ENCODE data around the gene RUNDC3A. TPM values are rescaled to one million over a fixed set of nuclear protein-coding genes. Genes with fewer than 3 reads are reported as not detected.

The RUNDC3A gene
- total and polyA plus RNA-seq, 2 of the 13 experiments (the other 11 are each of a cell fraction or from before 2014, with no cell fraction given) = 0.25 TPM; not detected in 1

DNA sequence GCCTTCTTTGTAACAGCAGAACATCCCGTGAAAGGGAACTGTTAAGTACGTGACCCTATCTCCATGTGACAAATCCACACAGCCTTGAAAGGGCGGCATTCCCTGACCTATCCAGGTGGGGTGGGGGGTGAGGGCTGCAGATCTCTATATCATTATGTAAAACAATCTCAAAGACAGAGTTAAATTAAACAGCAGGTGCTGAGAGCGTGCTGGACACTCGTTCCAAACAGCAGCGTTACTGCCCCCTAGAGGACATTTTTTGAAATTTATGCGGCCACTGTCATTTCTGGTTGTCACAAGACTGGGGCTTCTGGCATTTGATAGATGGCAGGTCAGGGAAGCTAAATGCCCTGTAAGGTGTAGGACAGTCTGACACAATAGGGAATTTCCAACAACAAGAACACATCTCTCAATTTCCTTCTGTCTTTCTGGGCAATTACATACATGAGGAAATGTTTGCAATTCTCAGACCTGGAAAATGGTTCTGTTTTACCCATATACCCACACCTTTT, 22.9 kb downstream of the RUNDC3A start:
- Histone ChIP-seq H3K4me2 (ENCODE audit: low read depth, low read length) (peak overlapping the region; percentile 64), H3K27me3 (ENCODE audit: control insufficient read depth in 1 of 2, insufficient read depth in 2 of 2, low read length in 2 of 2) (peaks cover 2 to 29% of the 10 kb centered on the region in 2 experiments; a peak in 4 of 5 replicates), H3K27ac (ENCODE audit: extremely low read length, insufficient read depth, low read length) (no peak overlapping the region), H3K4me1 (ENCODE audit: insufficient read depth, low read length) (peaks cover 50% of the 10 kb centered on the region), H4K20me1 (ENCODE audit: insufficient read depth, low read length) (no peaks in the 10 kb centered on the region), H2AFZ (ENCODE audit: low read length) (peak overlapping the region; percentile 3), H3K79me2 (ENCODE audit: insufficient read depth, low read length) (no peaks in the 10 kb centered on the region), H3K9ac (ENCODE audit: insufficient read depth, low read depth, low read length) (no peak overlapping the region), H3K9me3 (ENCODE audit: low read length) (no peaks in the 10 kb centered on the region), H3K36me3 (replicated peaks in 1 of 2; ENCODE audit: control insufficient read depth in 1 of 2, insufficient read depth in 2 of 2, low read length in 2 of 2) (no peaks in the 10 kb centered on the region), H3K4me3 (replicated peaks in 1 of 3; ENCODE audit: insufficient read depth in 1 of 3, low read depth in 2 of 3, low read length in 3 of 3) (no peak overlapping the region)
- FAIRE-seq (peak; percentile 86), DNase-seq (ENCODE audit: low spot score) (peak; percentile 84), ATAC-seq (peak; percentile 25; the same call in 2 of the 3 replicates)
- ChIA-PET CTCF (ENCODE audit: low intra/inter-chr PET ratio, low total read pairs) (interaction anchor here (0.7 to 2.7 kb wide), 3 partner anchors 15 to 210 kb away, joined by 4 to 6 read pairs (median 5); partner anchors contain the start of gene GRN), POLR2A (interaction anchor here (2.0 kb wide), 1 partner anchor 14 kb away, joined by 9 read pairs; the partner anchor contains the start of gene GRN)
- in situ Hi-C loops (cut with HindIII; ENCODE audit: extremely low pct_ligation_motif_present, low pct_unique_long_range_greater_than_20kb) = no loop called here
- intact Hi-C loops (cut with micrococcal nuclease; ENCODE audit: unreplicated experiment) = no loop called here
- WGBS (ENCODE audit: low lambda C conversion rate) = 2% methylated on average over 7 of the region's 7 CpGs
- BruUV-seq (replicated peaks) = no TSS peak
- TF ChIP-seq GATAD2A (CRISPR knock-in tag; IDR thresholded peaks at IDR 0.05) (peak; percentile 32; the same call in 1 of the 2 replicates), PITX1 (CRISPR knock-in tag; IDR thresholded peaks at IDR 0.05) (no peak), SIX4 (CRISPR knock-in tag; IDR thresholded peaks at IDR 0.05) (no peak), ZNF878 (CRISPR knock-in tag; IDR thresholded peaks at IDR 0.05) (no peak), ZNF10 (CRISPR knock-in tag; IDR thresholded peaks at IDR 0.05; ENCODE audit: borderline replicate concordance, low read depth) (no peak), ZSCAN29 (CRISPR knock-in tag; conservative IDR thresholded peaks at IDR 0.05) (no peak), SP140L (CRISPR knock-in tag; IDR thresholded peaks at IDR 0.05; ENCODE audit: borderline replicate concordance) (0 out of 2 replicates have a peak, but pooled peaks have one; percentile 48)
- TF ChIP-seq, protein P1, sequence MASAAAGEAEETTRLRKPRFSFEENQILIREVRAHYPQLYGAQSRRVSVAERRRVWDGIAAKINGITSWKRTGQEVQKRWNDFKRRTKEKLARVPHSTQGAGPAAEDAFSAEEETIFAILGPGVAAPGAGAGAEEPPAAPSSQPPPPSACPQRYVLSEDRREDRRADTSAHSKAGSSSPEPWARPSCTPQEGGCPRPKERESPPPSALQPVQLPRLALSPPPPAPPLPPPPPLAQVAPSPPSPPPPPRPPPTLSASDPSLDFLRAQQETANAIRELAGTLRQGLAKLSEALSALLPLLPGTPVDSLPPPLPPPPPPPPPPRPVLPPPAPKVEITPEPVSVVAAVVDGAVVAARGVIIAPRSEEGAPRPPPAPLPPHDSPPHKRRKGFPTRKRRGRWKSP (CRISPR knock-in tag; IDR thresholded peaks at IDR 0.05) = 0 out of 2 replicates have a peak, but pooled peaks have one; percentile 52
- TF ChIP-seq, protein P2, sequence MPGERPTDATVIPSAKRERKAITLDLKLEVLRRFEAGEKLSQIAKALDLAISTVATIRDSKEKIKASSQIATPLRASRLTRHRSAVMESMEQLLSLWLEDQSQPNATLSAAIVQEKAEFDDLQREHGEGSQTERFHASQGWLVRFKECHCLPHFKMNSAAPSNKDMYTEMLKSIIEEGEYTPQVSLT (CRISPR knock-in tag; IDR thresholded peaks at IDR 0.05; ENCODE audit: borderline replicate concordance, low read depth) = no peak
- TF ChIP-seq, protein P3, sequence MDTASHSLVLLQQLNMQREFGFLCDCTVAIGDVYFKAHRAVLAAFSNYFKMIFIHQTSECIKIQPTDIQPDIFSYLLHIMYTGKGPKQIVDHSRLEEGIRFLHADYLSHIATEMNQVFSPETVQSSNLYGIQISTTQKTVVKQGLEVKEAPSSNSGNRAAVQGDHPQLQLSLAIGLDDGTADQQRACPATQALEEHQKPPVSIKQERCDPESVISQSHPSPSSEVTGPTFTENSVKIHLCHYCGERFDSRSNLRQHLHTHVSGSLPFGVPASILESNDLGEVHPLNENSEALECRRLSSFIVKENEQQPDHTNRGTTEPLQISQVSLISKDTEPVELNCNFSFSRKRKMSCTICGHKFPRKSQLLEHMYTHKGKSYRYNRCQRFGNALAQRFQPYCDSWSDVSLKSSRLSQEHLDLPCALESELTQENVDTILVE (CRISPR knock-in tag; IDR thresholded peaks at IDR 0.05) = 0 out of 2 replicates have a peak, but pooled peaks have one; percentile 39
- TF ChIP-seq, protein P4, sequence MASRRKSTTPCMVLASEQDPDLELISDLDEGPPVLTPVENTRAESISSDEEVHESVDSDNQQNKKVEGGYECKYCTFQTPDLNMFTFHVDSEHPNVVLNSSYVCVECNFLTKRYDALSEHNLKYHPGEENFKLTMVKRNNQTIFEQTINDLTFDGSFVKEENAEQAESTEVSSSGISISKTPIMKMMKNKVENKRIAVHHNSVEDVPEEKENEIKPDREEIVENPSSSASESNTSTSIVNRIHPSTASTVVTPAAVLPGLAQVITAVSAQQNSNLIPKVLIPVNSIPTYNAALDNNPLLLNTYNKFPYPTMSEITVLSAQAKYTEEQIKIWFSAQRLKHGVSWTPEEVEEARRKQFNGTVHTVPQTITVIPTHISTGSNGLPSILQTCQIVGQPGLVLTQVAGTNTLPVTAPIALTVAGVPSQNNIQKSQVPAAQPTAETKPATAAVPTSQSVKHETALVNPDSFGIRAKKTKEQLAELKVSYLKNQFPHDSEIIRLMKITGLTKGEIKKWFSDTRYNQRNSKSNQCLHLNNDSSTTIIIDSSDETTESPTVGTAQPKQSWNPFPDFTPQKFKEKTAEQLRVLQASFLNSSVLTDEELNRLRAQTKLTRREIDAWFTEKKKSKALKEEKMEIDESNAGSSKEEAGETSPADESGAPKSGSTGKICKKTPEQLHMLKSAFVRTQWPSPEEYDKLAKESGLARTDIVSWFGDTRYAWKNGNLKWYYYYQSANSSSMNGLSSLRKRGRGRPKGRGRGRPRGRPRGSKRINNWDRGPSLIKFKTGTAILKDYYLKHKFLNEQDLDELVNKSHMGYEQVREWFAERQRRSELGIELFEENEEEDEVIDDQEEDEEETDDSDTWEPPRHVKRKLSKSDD (CRISPR knock-in tag; IDR thresholded peaks at IDR 0.05; ENCODE audit: low read depth) = no peak
- TF ChIP-seq, protein P5, sequence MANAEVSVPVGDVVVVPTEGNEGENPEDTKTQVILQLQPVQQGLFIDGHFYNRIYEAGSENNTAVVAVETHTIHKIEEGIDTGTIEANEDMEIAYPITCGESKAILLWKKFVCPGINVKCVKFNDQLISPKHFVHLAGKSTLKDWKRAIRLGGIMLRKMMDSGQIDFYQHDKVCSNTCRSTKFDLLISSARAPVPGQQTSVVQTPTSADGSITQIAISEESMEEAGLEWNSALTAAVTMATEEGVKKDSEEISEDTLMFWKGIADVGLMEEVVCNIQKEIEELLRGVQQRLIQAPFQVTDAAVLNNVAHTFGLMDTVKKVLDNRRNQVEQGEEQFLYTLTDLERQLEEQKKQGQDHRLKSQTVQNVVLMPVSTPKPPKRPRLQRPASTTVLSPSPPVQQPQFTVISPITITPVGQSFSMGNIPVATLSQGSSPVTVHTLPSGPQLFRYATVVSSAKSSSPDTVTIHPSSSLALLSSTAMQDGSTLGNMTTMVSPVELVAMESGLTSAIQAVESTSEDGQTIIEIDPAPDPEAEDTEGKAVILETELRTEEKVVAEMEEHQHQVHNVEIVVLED (CRISPR knock-in tag; IDR thresholded peaks at IDR 0.05; ENCODE audit: borderline replicate concordance) = 0 out of 2 replicates have a peak, but pooled peaks have one; percentile 6
- TF ChIP-seq, protein P6, sequence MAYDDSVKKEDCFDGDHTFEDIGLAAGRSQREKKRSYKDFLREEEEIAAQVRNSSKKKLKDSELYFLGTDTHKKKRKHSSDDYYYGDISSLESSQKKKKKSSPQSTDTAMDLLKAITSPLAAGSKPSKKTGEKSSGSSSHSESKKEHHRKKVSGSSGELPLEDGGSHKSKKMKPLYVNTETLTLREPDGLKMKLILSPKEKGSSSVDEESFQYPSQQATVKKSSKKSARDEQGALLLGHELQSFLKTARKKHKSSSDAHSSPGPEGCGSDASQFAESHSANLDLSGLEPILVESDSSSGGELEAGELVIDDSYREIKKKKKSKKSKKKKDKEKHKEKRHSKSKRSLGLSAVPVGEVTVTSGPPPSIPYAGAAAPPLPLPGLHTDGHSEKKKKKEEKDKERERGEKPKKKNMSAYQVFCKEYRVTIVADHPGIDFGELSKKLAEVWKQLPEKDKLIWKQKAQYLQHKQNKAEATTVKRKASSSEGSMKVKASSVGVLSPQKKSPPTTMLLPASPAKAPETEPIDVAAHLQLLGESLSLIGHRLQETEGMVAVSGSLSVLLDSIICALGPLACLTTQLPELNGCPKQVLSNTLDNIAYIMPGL (CRISPR knock-in tag; IDR thresholded peaks at IDR 0.05; ENCODE audit: borderline replicate concordance in 1 of 2, low read depth in 1 of 2) = peak in 1 of 2 experiments; percentile 47; a peak in 1 of 4 replicates
